ENCODE measurements around the gene PCDHA4.
"Not testable (repeated sequence)": the region's sequence is repeated elsewhere in the genome, so short reads cannot be mapped to it uniquely, and the experiment has no call there.

The PCDHA4 gene

DNA sequence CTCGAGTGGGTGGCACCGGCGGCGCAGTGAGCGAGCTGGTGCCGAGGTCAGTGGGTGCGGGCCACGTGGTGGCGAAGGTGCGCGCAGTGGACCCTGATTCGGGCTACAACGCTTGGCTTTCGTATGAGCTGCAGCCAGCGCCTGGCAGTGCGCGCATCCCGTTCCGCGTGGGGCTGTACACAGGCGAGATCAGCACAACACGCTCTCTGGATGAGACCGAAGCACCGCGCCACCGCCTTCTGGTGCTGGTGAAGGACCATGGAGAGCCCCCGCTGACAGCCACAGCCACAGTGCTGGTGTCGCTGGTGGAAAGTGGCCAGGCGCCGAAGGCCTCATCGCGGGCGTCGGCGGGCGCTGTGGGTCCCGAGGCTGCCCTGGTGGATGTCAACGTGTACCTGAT is 16.6 kb downstream of the PCDHA4 start:
- Histone ChIP-seq H3K9ac (ENCODE audit: low read depth, low read length, poor library complexity, severe bottlenecking) (no peak overlapping the region), H3K79me2 (ENCODE audit: insufficient read depth, low read length) (no peaks in the 10 kb centered on the region), H3K36me3 (ENCODE audit: insufficient read depth, low read length) (no peaks in the 10 kb centered on the region), H4K20me1 (ENCODE audit: insufficient read depth, low read length, poor library complexity, severe bottlenecking) (no peaks in the 10 kb centered on the region), H3K9me2 (replicated peaks; ENCODE audit: low read depth, low read length) (no peaks in the 10 kb centered on the region), H3K4me2 (ENCODE audit: low read depth, low read length, poor library complexity, severe bottlenecking) (no peak overlapping the region), H3K9me3 (ENCODE audit: insufficient read depth, low read depth, low read length) (no peaks in the 10 kb centered on the region; the same call in 1 of the 2 replicates), H3F3A (ENCODE audit: low read depth) (no peaks in the 10 kb centered on the region), H3K4me3 (ENCODE audit: low read length, poor library complexity, severe bottlenecking) (no peak overlapping the region), H3K4me1 (ENCODE audit: insufficient read depth, low read length, poor library complexity, severe bottlenecking) (no peaks in the 10 kb centered on the region), H2AFZ (ENCODE audit: low read length) (no peak overlapping the region), H3K27me3 (ENCODE audit: insufficient read depth, low read length, poor library complexity, severe bottlenecking) (no peaks in the 10 kb centered on the region)
- no peak for TF ChIP-seq EZH2phosphoT487 (IDR thresholded peaks at IDR 0.05; ENCODE audit: borderline replicate concordance)
- TF ChIP-seq, protein P1, sequence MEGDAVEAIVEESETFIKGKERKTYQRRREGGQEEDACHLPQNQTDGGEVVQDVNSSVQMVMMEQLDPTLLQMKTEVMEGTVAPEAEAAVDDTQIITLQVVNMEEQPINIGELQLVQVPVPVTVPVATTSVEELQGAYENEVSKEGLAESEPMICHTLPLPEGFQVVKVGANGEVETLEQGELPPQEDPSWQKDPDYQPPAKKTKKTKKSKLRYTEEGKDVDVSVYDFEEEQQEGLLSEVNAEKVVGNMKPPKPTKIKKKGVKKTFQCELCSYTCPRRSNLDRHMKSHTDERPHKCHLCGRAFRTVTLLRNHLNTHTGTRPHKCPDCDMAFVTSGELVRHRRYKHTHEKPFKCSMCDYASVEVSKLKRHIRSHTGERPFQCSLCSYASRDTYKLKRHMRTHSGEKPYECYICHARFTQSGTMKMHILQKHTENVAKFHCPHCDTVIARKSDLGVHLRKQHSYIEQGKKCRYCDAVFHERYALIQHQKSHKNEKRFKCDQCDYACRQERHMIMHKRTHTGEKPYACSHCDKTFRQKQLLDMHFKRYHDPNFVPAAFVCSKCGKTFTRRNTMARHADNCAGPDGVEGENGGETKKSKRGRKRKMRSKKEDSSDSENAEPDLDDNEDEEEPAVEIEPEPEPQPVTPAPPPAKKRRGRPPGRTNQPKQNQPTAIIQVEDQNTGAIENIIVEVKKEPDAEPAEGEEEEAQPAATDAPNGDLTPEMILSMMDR (conservative IDR thresholded peaks at IDR 0.05; ENCODE audit: low read length), result no peak

DNA sequence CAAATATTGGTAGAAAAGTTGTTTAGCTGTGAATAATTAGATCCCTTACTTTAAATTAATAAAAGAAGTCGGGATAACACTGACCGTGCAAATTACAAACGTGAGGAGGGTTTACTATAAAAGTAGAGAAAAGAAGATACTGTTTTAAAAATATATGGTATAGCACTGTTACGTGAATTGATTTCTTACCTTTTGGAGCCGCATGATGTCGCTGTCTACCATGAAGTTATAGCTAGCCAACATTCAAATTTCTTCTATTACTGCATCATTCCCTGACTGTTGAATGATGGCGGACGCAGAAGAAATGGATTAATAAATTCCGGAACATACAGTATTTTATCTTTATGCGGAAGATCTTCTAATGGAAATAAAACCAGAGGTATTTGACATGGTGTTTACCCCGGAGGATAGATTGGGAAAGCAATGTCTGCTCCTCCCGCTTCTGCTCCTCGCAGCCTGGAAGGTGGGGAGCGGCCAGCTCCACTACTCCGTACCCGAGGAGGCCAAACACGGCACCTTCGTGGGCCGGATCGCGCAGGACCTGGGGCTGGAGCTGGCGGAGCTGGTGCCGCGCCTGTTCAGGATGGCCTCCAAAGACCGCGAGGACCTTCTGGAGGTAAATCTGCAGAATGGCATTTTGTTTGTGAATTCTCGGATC is 21.0 kb downstream of the PCDHA4 start, which contains the start of gene PCDHA6:
PCDHA6 (plus strand) TSS at position 257 of the 658 bp plus-strand sequence; CDS start at position 389, 132 bp downstream.
- no peak within 1 kb of the TSS for H3K4me3 ChIP-seq (ENCODE audit: low read length, poor library complexity, severe bottlenecking)
- no peaks in the 10 kb centered on the region for H4K20me1 ChIP-seq (ENCODE audit: insufficient read depth, low read length, poor library complexity, severe bottlenecking)
- H2AFZ ChIP-seq (ENCODE audit: low read length), result no peak within 1 kb of the TSS
- H3K9me2 ChIP-seq (replicated peaks; ENCODE audit: low read depth, low read length), result no peaks in the 10 kb centered on the region
- no peaks in the 10 kb centered on the region for H3K36me3 ChIP-seq (ENCODE audit: insufficient read depth, low read length)
- H3F3A ChIP-seq (ENCODE audit: low read depth), result no peaks in the 10 kb centered on the region
- TF ChIP-seq, protein P1 (conservative IDR thresholded peaks at IDR 0.05; ENCODE audit: low read length), result no peak
- no peak for TF ChIP-seq EZH2phosphoT487 (IDR thresholded peaks at IDR 0.05; ENCODE audit: borderline replicate concordance)
- no peaks in the 10 kb centered on the region for H3K9me3 ChIP-seq (ENCODE audit: insufficient read depth, low read depth, low read length)
- no peaks in the 10 kb centered on the region for H3K79me2 ChIP-seq (ENCODE audit: insufficient read depth, low read length)
- H3K9ac ChIP-seq (ENCODE audit: low read depth, low read length, poor library complexity, severe bottlenecking), result no peak within 1 kb of the TSS
- no peaks in the 10 kb centered on the region for H3K27me3 ChIP-seq (ENCODE audit: insufficient read depth, low read length, poor library complexity, severe bottlenecking)
- H3K4me1 ChIP-seq (ENCODE audit: insufficient read depth, low read length, poor library complexity, severe bottlenecking), result no peaks in the 10 kb centered on the region
- no peak within 1 kb of the TSS for H3K4me2 ChIP-seq (ENCODE audit: low read depth, low read length, poor library complexity, severe bottlenecking)

DNA sequence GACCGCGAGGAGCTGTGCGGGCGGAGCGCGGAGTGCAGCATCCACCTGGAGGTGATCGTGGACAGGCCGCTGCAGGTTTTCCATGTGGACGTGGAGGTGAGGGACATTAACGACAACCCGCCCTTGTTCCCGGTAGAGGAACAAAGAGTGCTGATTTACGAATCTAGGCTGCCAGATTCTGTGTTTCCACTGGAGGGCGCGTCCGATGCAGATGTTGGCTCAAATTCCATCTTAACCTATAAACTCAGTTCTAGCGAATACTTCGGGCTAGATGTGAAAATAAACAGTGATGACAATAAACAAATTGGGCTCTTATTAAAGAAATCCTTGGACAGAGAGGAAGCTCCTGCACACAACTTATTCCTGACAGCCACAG is 21.5 kb downstream of the PCDHA4 start:
- no peak overlapping the region for H3K4me2 ChIP-seq (ENCODE audit: low read depth, low read length, poor library complexity, severe bottlenecking)
- H3K36me3 ChIP-seq (ENCODE audit: insufficient read depth, low read length), result no peaks in the 10 kb centered on the region
- H2AFZ ChIP-seq (ENCODE audit: low read length), result no peak overlapping the region
- H3K9ac ChIP-seq (ENCODE audit: low read depth, low read length, poor library complexity, severe bottlenecking), result no peak overlapping the region
- H3K9me2 ChIP-seq (replicated peaks; ENCODE audit: low read depth, low read length), result no peaks in the 10 kb centered on the region
- no peaks in the 10 kb centered on the region for H3F3A ChIP-seq (ENCODE audit: low read depth)
- no peak for TF ChIP-seq EZH2phosphoT487 (IDR thresholded peaks at IDR 0.05; ENCODE audit: borderline replicate concordance)
- TF ChIP-seq, protein P1 (conservative IDR thresholded peaks at IDR 0.05; ENCODE audit: low read length), result no peak
- H3K27me3 ChIP-seq (ENCODE audit: insufficient read depth, low read length, poor library complexity, severe bottlenecking), result no peaks in the 10 kb centered on the region
- no peaks in the 10 kb centered on the region for H3K9me3 ChIP-seq (ENCODE audit: insufficient read depth, low read depth, low read length)
- H3K4me3 ChIP-seq (ENCODE audit: low read length, poor library complexity, severe bottlenecking), result no peak overlapping the region
- no peaks in the 10 kb centered on the region for H3K79me2 ChIP-seq (ENCODE audit: insufficient read depth, low read length)
- no peaks in the 10 kb centered on the region for H4K20me1 ChIP-seq (ENCODE audit: insufficient read depth, low read length, poor library complexity, severe bottlenecking)
- no peaks in the 10 kb centered on the region for H3K4me1 ChIP-seq (ENCODE audit: insufficient read depth, low read length, poor library complexity, severe bottlenecking)

DNA sequence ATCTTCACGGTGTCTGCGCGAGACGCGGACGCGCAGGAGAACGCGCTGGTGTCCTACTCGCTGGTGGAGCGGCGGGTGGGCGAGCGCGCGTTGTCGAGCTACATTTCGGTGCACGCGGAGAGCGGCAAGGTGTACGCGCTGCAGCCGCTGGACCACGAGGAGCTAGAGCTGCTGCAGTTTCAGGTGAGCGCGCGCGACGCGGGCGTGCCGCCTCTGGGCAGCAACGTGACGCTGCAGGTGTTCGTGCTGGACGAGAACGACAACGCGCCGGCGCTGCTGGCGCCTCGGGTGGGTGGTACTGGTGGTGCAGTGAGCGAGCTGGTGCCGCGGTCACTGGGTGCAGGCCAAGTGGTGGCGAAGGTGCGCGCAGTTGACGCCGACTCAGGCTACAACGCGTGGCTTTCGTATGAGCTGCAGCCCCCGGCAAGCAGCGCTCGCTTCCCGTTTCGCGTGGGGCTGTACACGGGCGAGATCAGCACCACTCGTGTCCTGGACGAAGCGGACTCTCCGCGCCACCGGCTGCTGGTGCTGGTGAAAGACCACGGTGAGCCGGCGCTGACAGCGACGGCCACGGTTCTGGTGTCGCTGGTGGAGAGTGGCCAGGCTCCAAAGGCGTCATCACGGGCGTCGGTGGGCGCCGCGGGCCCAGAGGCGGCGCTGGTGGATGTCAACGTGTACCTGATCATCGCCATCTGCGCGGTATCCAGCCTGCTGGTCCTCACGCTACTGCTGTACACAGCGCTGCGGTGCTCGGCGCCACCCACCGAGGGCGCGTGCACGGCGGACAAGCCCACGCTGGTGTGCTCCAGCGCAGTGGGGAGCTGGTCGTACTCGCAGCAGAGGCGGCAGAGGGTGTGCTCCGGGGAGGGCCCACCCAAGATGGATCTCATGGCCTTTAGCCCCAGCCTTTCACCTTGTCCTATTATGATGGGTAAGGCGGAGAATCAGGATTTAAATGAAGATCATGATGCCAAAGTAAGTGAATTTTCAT is 22.9 kb downstream of the PCDHA4 start:
- not testable (repeated sequence) for H3K9me2 ChIP-seq (replicated peaks; ENCODE audit: low read depth, low read length); H4K20me1 ChIP-seq (ENCODE audit: insufficient read depth, low read length, poor library complexity, severe bottlenecking); H3K9ac ChIP-seq (ENCODE audit: low read depth, low read length, poor library complexity, severe bottlenecking); H3K27me3 ChIP-seq (ENCODE audit: insufficient read depth, low read length, poor library complexity, severe bottlenecking); H3K4me3 ChIP-seq (ENCODE audit: low read length, poor library complexity, severe bottlenecking); H2AFZ ChIP-seq (ENCODE audit: low read length); H3F3A ChIP-seq (ENCODE audit: low read depth); H3K79me2 ChIP-seq (ENCODE audit: insufficient read depth, low read length); H3K36me3 ChIP-seq (ENCODE audit: insufficient read depth, low read length); H3K4me2 ChIP-seq (ENCODE audit: low read depth, low read length, poor library complexity, severe bottlenecking); H3K9me3 ChIP-seq (ENCODE audit: insufficient read depth, low read depth, low read length); H3K4me1 ChIP-seq (ENCODE audit: insufficient read depth, low read length, poor library complexity, severe bottlenecking)

All from Loucy (cell line).